ENCODE data around the gene CASP1.

CASP1 gene

GRCh38 chr11:105005451-105005845, 29.5 kb downstream of the CASP1 start:
- TF ChIP-seq CTCF (IDR thresholded peaks at IDR 0.05; ENCODE audit: poor library complexity, severe bottlenecking): no peak
- H3K9me3 ChIP-seq (ENCODE audit: severe bottlenecking): no peaks in the 10 kb centered on the region
- H3K27ac ChIP-seq (ENCODE audit: poor library complexity, severe bottlenecking): no peak overlapping the region
- H3K4me3 ChIP-seq (ENCODE audit: severe bottlenecking): no peak overlapping the region
- no peaks in the 10 kb centered on the region for H3K27me3 ChIP-seq (ENCODE audit: insufficient read depth, poor library complexity, severe bottlenecking)
- ATAC-seq (ENCODE audit: low read depth) (no peak), DNase-seq (ENCODE audit: low spot score) (no peak)
- H3K36me3 ChIP-seq (ENCODE audit: low read depth): no peaks in the 10 kb centered on the region
- no peaks in the 10 kb centered on the region for H3K4me1 ChIP-seq (ENCODE audit: insufficient read depth, poor library complexity, severe bottlenecking)

DNA sequence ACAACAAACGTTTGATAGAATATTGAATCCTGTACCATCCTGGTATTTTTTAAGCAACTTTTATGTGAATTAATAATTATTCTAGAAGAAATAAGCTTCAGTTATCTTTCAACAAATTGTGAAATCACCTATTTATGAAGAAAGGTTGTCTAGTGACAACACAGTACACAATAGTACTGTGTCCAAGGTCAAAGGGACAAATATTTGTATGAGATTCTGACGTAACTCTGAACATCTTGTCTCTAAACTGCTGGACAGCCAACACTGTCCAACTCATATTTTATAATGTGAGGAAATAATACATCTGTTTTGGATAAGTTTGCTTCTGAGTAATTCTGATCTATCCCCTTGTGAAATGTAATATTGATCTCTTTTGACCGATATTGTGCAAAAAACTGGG, 30.9 kb downstream of the CASP1 start:
- Histone ChIP-seq H3K36me3 (ENCODE audit: low read depth) (no peaks in the 10 kb centered on the region), H3K9me3 (ENCODE audit: severe bottlenecking) (no peaks in the 10 kb centered on the region), H3K4me1 (ENCODE audit: insufficient read depth, poor library complexity, severe bottlenecking) (no peaks in the 10 kb centered on the region), H3K4me3 (ENCODE audit: severe bottlenecking) (no peak overlapping the region), H3K27me3 (ENCODE audit: insufficient read depth, poor library complexity, severe bottlenecking) (no peaks in the 10 kb centered on the region), H3K27ac (ENCODE audit: poor library complexity, severe bottlenecking) (no peak overlapping the region)
- no peak for TF ChIP-seq CTCF (IDR thresholded peaks at IDR 0.05; ENCODE audit: poor library complexity, severe bottlenecking)
- no peak for ATAC-seq (ENCODE audit: low read depth)
- DNase-seq (ENCODE audit: low spot score): no peak

DNA sequence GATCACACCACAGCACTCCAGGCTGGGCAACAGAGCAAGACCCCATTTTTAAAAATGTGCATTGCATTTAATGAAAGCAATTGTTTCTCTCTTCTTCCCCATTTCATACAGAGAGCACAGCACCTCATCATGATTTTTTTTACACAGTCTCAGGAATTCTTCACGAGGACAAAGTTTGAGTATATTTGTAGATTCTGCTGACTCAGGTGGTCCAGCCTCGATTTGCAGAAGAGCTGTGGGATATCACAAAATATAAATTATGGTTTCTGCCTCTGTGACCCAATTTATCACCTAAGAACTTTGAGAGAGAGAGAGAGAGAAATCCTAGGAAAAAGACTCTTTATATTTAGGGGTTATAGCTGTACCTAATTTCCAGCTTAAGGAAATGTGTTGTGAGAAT, 31.8 kb downstream of the CASP1 start:
- H3K27ac ChIP-seq (ENCODE audit: poor library complexity, severe bottlenecking): no peak overlapping the region
- no peak for TF ChIP-seq CTCF (IDR thresholded peaks at IDR 0.05; ENCODE audit: poor library complexity, severe bottlenecking)
- DNase-seq (ENCODE audit: low spot score): no peak
- H3K4me1 ChIP-seq (ENCODE audit: insufficient read depth, poor library complexity, severe bottlenecking): no peaks in the 10 kb centered on the region
- ATAC-seq (ENCODE audit: low read depth): no peak
- no peaks in the 10 kb centered on the region for H3K27me3 ChIP-seq (ENCODE audit: insufficient read depth, poor library complexity, severe bottlenecking)
- no peaks in the 10 kb centered on the region for H3K9me3 ChIP-seq (ENCODE audit: severe bottlenecking)
- no peaks in the 10 kb centered on the region for H3K36me3 ChIP-seq (ENCODE audit: low read depth)
- H3K4me3 ChIP-seq (ENCODE audit: severe bottlenecking): no peak overlapping the region

GRCh38 chr11:105000797-105001196, 34.1 kb downstream of the CASP1 start:
- H3K27ac ChIP-seq (ENCODE audit: poor library complexity, severe bottlenecking): no peak overlapping the region
- H3K36me3 ChIP-seq (ENCODE audit: low read depth): no peaks in the 10 kb centered on the region
- TF ChIP-seq CTCF (IDR thresholded peaks at IDR 0.05; ENCODE audit: poor library complexity, severe bottlenecking): peak; percentile 44
- no peaks in the 10 kb centered on the region for H3K9me3 ChIP-seq (ENCODE audit: severe bottlenecking)
- no peaks in the 10 kb centered on the region for H3K27me3 ChIP-seq (ENCODE audit: insufficient read depth, poor library complexity, severe bottlenecking)
- no peak overlapping the region for H3K4me3 ChIP-seq (ENCODE audit: severe bottlenecking)
- ATAC-seq (ENCODE audit: low read depth) (no peak), DNase-seq (ENCODE audit: low spot score) (no peak)
- H3K4me1 ChIP-seq (ENCODE audit: insufficient read depth, poor library complexity, severe bottlenecking): no peaks in the 10 kb centered on the region

DNA sequence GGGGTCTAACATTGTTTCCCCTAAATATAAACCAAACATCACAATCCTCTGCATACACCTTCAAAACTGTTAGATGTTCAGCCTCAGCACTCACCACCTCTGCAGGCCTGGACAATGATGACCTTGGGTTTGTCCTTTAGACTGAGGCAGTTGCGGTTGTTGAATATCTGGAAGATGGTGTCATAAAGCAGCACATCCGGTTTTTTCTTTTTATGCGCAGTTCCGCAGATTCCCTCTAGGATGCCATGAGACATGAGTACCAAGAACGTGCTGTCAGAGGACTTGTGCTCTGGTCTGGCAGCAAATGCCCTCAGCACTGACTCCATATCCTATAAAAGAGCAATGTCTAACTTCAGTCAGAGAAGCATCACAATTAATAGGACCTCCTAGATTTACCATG, 34.8 kb downstream of the CASP1 start:
- ATAC-seq (ENCODE audit: low read depth) (no peak), DNase-seq (ENCODE audit: low spot score) (no peak)
- H3K4me3 ChIP-seq (ENCODE audit: severe bottlenecking): no peak overlapping the region
- no peaks in the 10 kb centered on the region for H3K27me3 ChIP-seq (ENCODE audit: insufficient read depth, poor library complexity, severe bottlenecking)
- no peak overlapping the region for H3K27ac ChIP-seq (ENCODE audit: poor library complexity, severe bottlenecking)
- H3K36me3 ChIP-seq (ENCODE audit: low read depth): no peaks in the 10 kb centered on the region
- TF ChIP-seq CTCF (IDR thresholded peaks at IDR 0.05; ENCODE audit: poor library complexity, severe bottlenecking): no peak
- H3K4me1 ChIP-seq (ENCODE audit: insufficient read depth, poor library complexity, severe bottlenecking): no peaks in the 10 kb centered on the region
- H3K9me3 ChIP-seq (ENCODE audit: severe bottlenecking): no peaks in the 10 kb centered on the region

Measured in RWPE2 (cell line).